H1 (cell line): Measurements from ENCODE around the gene ATXN7L3. TPM values are rescaled to one million over a fixed set of nuclear protein-coding genes. Genes with fewer than 3 reads are reported as not detected.

Experiments
- CTCF ChIA-PET: fragments of 300-600 bp; sonication (Branson Sonifier 250); formaldehyde crosslinking; loops from one replicate; lab custom pipeline; 2021; ENCODE audit not compliant: partially characterized antibody; lab: Charles Lee
- POLR2A ChIA-PET: fragments of 300-600 bp; sonication (Branson Sonifier 250); formaldehyde crosslinking; loops from one replicate; lab custom pipeline; 2021; ENCODE audit warnings: inconsistent platforms; ENCODE audit not compliant: partially characterized antibody; lab: Charles Lee
- DNase-seq, 2 experiments: peaks; one replicate each; pipeline versions ENCODE4 v3.0.0 to v3.0.0-alpha.2; 2010 to 2022; ENCODE audit warnings: low spot score in 2 of 2, low read depth in 1 of 2, mixed read lengths in 1 of 2
- FAIRE-seq: peaks from 2 replicates; lab custom pipeline; 2011; peaks lifted over from hg19 to GRCh38; lab: Jason Lieb, UNC
- H2AFZ ChIP-seq: 2 replicates; pipeline ENCODE4 v1.8.1; 2012; ENCODE audit warnings: low read length, inconsistent platforms
- H2AK5ac ChIP-seq: 2 replicates; pipeline ENCODE4 v1.6.1; 2013; ENCODE audit warnings: low read depth, low read length
- H2BK120ac ChIP-seq: replicated peaks from 2 replicates; pipeline ENCODE3; 2013; ENCODE audit warnings: low read depth, low read length, inconsistent platforms
- H2BK12ac ChIP-seq: 2 replicates; pipeline ENCODE4 v1.6.1; 2013; ENCODE audit warnings: low read depth, low read length
- H2BK15ac ChIP-seq: 2 replicates; pipeline ENCODE4 v1.6.1; 2013; ENCODE audit warnings: low read length
- H2BK20ac ChIP-seq: 2 replicates; pipeline ENCODE4 v1.6.1; 2013; ENCODE audit warnings: low read length
- H2BK5ac ChIP-seq: 2 replicates; pipeline ENCODE4 v1.6.1; 2013; ENCODE audit warnings: low read depth, low read length
- H3K14ac ChIP-seq: 2 replicates; pipeline ENCODE4 v1.6.1; 2013; ENCODE audit warnings: inconsistent platforms; ENCODE audit not compliant: insufficient read length
- H3K18ac ChIP-seq: 2 replicates; pipeline ENCODE4 v1.6.1; 2013; ENCODE audit warnings: low read length; ENCODE audit errors: extremely low read depth
- H3K23ac ChIP-seq: 2 replicates; pipeline ENCODE4 v1.6.1; 2013; ENCODE audit warnings: inconsistent platforms; ENCODE audit not compliant: insufficient read length
- H3K23me2 ChIP-seq: 2 replicates; pipeline ENCODE4 v1.6.1; 2013; ENCODE audit warnings: low read depth, low read length
- H3K27ac ChIP-seq: 2 replicates; pipeline ENCODE4 v1.6.1; 2011; ENCODE audit warnings: low read depth, low read length, inconsistent platforms
- H3K27me3 ChIP-seq, 4 experiments: replicated peaks in 1 of 4; 1 replicate in 1 of 4; 2 replicates in 3 of 4; pipeline versions ENCODE4 v1.6.1 to v1.8.1; 2011 to 2013; ENCODE audit warnings: low read length in 3 of 4, mild to moderate bottlenecking in 3 of 4, inconsistent platforms in 2 of 4, mixed read lengths in 2 of 4, moderate library complexity in 1 of 4; ENCODE audit not compliant: control insufficient read depth in 3 of 4, insufficient read depth in 3 of 4; ENCODE audit errors: extremely low read depth in 1 of 4
- H3K36me3 ChIP-seq, 4 experiments: 2 replicates each; pipeline versions ENCODE4 v1.6.1 to v1.8.1; 2011 to 2013; ENCODE audit warnings: mild to moderate bottlenecking in 4 of 4, low read length in 3 of 4, moderate library complexity in 2 of 4, control low read depth in 1 of 4, inconsistent platforms in 1 of 4; ENCODE audit not compliant: insufficient read depth in 4 of 4, control insufficient read depth in 2 of 4
- H3K4ac ChIP-seq: replicated peaks from 2 replicates; pipeline ENCODE3; 2013; ENCODE audit warnings: low read length, low read depth, mixed read lengths, inconsistent platforms; ENCODE audit not compliant: insufficient read length
- H3K4me1 ChIP-seq, 4 experiments: replicated peaks in 1 of 4; 1 replicate in 1 of 4; 2 replicates in 3 of 4; pipeline versions ENCODE4 v1.6.1 to v1.8.1; 2011 to 2013; ENCODE audit warnings: low read length in 3 of 4, inconsistent platforms in 2 of 4, mixed read lengths in 1 of 4; ENCODE audit not compliant: insufficient read depth in 4 of 4, control insufficient read depth in 3 of 4
- H3K4me2 ChIP-seq, 2 experiments: 2 replicates each; pipeline versions ENCODE4 v1.6.1 to v1.8.1; 2011 to 2013; ENCODE audit warnings: low read depth in 2 of 2, low read length in 2 of 2, control low read depth in 1 of 2, inconsistent platforms in 1 of 2, mild to moderate bottlenecking in 1 of 2; ENCODE audit not compliant: insufficient read depth in 1 of 2
- H3K4me3 ChIP-seq, 4 experiments: fragments of 200-600, 300-600 bp in 1 of 4; sonication (generic), shearing (Covaris generic), sonication (Bioruptor Twin) in 1 of 4; 2 replicates each; pipeline versions ENCODE4 v1.5.1 to v1.8.1; 2011 to 2016; ENCODE audit warnings: low read length in 4 of 4, low read depth in 3 of 4, control low read depth in 2 of 4, inconsistent platforms in 2 of 4, mild to moderate bottlenecking in 2 of 4, mixed read lengths in 1 of 4, moderate library complexity in 1 of 4; ENCODE audit not compliant: insufficient read depth in 2 of 4; ENCODE audit errors: extremely low read depth in 1 of 4
- H3K56ac ChIP-seq: replicated peaks from 2 replicates; pipeline ENCODE3; 2013; ENCODE audit warnings: low read depth, mild to moderate bottlenecking, mixed read lengths, low read length, inconsistent platforms; ENCODE audit not compliant: insufficient read length
- H3K79me1 ChIP-seq: 2 replicates; pipeline ENCODE4 v1.6.1; 2013; ENCODE audit warnings: low read depth, low read length, control low read depth
- H3K79me2 ChIP-seq, 2 experiments: 2 replicates each; pipeline versions ENCODE4 v1.6.1 to v1.8.1; 2012 to 2013; ENCODE audit warnings: low read length in 2 of 2, mild to moderate bottlenecking in 2 of 2, inconsistent platforms in 1 of 2; ENCODE audit not compliant: insufficient read depth in 2 of 2, control insufficient read depth in 1 of 2
- H3K9ac ChIP-seq, 4 experiments: replicated peaks in 1 of 4; 1 replicate in 1 of 4; 2 replicates in 3 of 4; pipeline versions ENCODE4 v1.6.1 to v1.8.1; 2011 to 2013; ENCODE audit warnings: low read depth in 3 of 4, low read length in 3 of 4, control low read depth in 2 of 4, mild to moderate bottlenecking in 2 of 4, moderate library complexity in 2 of 4, inconsistent platforms in 1 of 4; ENCODE audit errors: extremely low read depth in 1 of 4
- H3K9me3 ChIP-seq, 2 experiments: 2 replicates each; pipeline versions ENCODE4 v1.6.1 to v1.8.1; 2012 to 2013; ENCODE audit warnings: mild to moderate bottlenecking in 2 of 2, moderate library complexity in 2 of 2, control low read depth in 1 of 2, inconsistent platforms in 1 of 2, low read depth in 1 of 2, low read length in 1 of 2, mixed read lengths in 1 of 2; ENCODE audit not compliant: insufficient read depth in 2 of 2
- H4K20me1 ChIP-seq, 2 experiments: replicated peaks in 1 of 2; 2 replicates each; pipeline versions ENCODE3 to v1.8.1; 2011 to 2013; ENCODE audit warnings: inconsistent platforms in 2 of 2, low read length in 2 of 2, mild to moderate bottlenecking in 1 of 2; ENCODE audit not compliant: insufficient read depth in 2 of 2, control insufficient read depth in 1 of 2
- H4K5ac ChIP-seq: 2 replicates; pipeline ENCODE4 v1.6.1; 2013; ENCODE audit warnings: low read length, low read depth, mixed read lengths, inconsistent platforms; ENCODE audit not compliant: insufficient read length
- H4K8ac ChIP-seq: 2 replicates; pipeline ENCODE4 v1.8.0; 2013; ENCODE audit warnings: mild to moderate bottlenecking, moderate library complexity, low read length, inconsistent platforms; ENCODE audit not compliant: insufficient read depth; ENCODE audit errors: extremely low read depth
- H4K91ac ChIP-seq: replicated peaks from 2 replicates; pipeline ENCODE3; 2013; ENCODE audit warnings: low read length, mixed read lengths, inconsistent platforms; ENCODE audit not compliant: insufficient read length
- ASH2L ChIP-seq: fragments of 200-600, 300-600 bp; sonication (generic); IDR thresholded peaks from one replicate; pipeline ENCODE4 v1.7.1; 2017; ENCODE audit warnings: low read length
- BRCA1 ChIP-seq: IDR thresholded peaks from 2 replicates; pipeline ENCODE4 v1.6.1; 2012; ENCODE audit warnings: low read depth, low read length, improper control_type of control experiment
- EGR1 ChIP-seq: IDR thresholded peaks from 2 replicates; pipeline ENCODE4 v1.6.1; 2011; ENCODE audit warnings: low read depth, low read length, borderline replicate concordance
- EP300 ChIP-seq, 2 experiments: IDR thresholded peaks; 1 replicate in 1 of 2; 2 replicates in 1 of 2; pipeline ENCODE4 v1.6.1; 2011 to 2012; ENCODE audit warnings: low read depth in 2 of 2, low read length in 2 of 2, mild to moderate bottlenecking in 2 of 2, borderline replicate concordance in 1 of 2, inconsistent platforms in 1 of 2, moderate library complexity in 1 of 2
- KDM4A ChIP-seq: IDR thresholded peaks from one replicate; pipeline ENCODE4 v1.7.1; 2012; ENCODE audit warnings: low read depth, mild to moderate bottlenecking, moderate library complexity, low read length, inconsistent platforms; ENCODE audit not compliant: severe bottlenecking
- POU5F1 ChIP-seq: IDR thresholded peaks from 2 replicates; pipeline ENCODE4 v1.6.1; 2011; ENCODE audit warnings: low read depth, mild to moderate bottlenecking, low read length, moderate library complexity
- RAD21 ChIP-seq, 2 experiments: IDR thresholded peaks in 1 of 2; conservative IDR thresholded peaks in 1 of 2; 2 replicates each; pipeline ENCODE4 v1.6.1; 2011; ENCODE audit warnings: low read depth in 2 of 2, low read length in 2 of 2, improper control_type of control experiment in 1 of 2, inconsistent platforms in 1 of 2, mild to moderate bottlenecking in 1 of 2, moderate library complexity in 1 of 2
- TAF1 ChIP-seq: IDR thresholded peaks from 2 replicates; pipeline ENCODE4 v1.6.1; 2011; ENCODE audit warnings: mild to moderate bottlenecking, low read depth, low read length
- TAF7 ChIP-seq: optimal IDR thresholded peaks from 2 replicates; pipeline ENCODE3; 2011; ENCODE audit warnings: low read depth, mild to moderate bottlenecking, inconsistent platforms, low read length, moderate library complexity, borderline replicate concordance
- WGBS, 2 experiments: shearing (Covaris generic) in 1 of 2; methylation state at CpG; one replicate each; pipeline versions ENCODE4 v1.1.6 to v1.1.7; 2013 to 2015; ENCODE audit warnings: low lambda C conversion rate in 2 of 2, mixed read lengths in 2 of 2, inconsistent platforms in 1 of 2, low coverage in 1 of 2, missing lambda C conversion rate in 1 of 2; ENCODE audit not compliant: insufficient replicate concordance in 2 of 2, insufficient coverage in 1 of 2, insufficient read length in 1 of 2; ENCODE audit errors: extremely low coverage in 1 of 2, missing lambda C conversion rate in 1 of 2; 5-methylcytosine and 5-hydroxymethylcytosine counted together
- polyA plus RNA-seq, 7 experiments: library from polyadenylated mRNA; depleted of rRNA in 3 of 7; stranded (reverse) in 5 of 7; unstranded in 2 of 7; fragments of >200 nt in 5 of 7; fragments of 200-250 nt in 2 of 7; gene quantifications; 1 replicate in 5 of 7; 2 replicates in 1 of 7; 4 replicates in 1 of 7; pipeline versions ENCODE4 v1.2.1 to v1.2.3, GENCODE V29; 2011 to 2013; ENCODE audit warnings: missing spikeins in 2 of 7, mixed read lengths in 2 of 7
- total RNA-seq: library from RNA; stranded (reverse); fragmentation: NEBNext Ultra II Directional; extraction: Animal tissue kit (Norgen Biotek cat#: 25700); gene quantifications from 2 replicates; pipeline ENCODE4 v1.2.1, GENCODE V29; 2021

The ATXN7L3 gene
- total and polyA plus RNA-seq, 2 of the 8 experiments (the other 6 are each of a cell fraction or from before 2014, with no cell fraction given), result 53.7 to 103 TPM

DNA sequence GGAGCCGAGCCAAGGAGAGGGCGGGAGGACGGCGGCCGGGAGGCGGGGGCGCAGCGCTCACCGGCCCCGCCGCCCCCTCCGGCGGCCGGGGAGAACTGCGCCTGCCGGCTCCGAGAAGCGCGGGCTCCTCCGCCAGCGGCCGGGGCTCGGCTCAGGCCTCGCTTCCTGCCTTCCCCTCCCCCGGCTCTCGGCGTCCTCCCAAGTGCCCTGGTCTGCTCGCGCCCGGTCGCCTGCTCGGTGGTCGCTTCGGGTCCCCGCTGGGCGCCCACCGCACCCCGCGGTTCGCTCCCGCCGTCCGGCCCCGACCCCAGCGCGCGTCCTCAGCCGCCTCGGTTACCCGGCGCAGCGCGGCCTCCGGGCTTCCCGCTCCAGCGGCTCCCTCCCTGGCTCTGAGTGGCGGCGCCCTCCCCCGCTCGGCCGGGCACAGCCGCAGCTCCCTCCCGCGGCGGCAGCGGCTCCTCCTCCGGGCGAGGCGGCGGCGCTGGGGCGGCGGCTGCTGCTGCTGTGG lies 19.5 kb upstream of the ATXN7L3 start:
- peak overlapping the region; percentile 13 to 96 (median 88); a peak in 6 of 7 replicates for H3K9ac ChIP-seq
- 0% methylated on average over 30 of the region's 73 CpGs; no CpG with 5 or more reads in 1 of the 2 experiments for WGBS, 2 experiments
- no peak overlapping the region for H4K8ac ChIP-seq
- H3K4me3 ChIP-seq, result peak overlapping the region; percentile 62 to 100 (median 78)
- no peaks in the 10 kb centered on the region for H3K27me3 ChIP-seq
- peaks cover 4 to 21% (median 5%) of the 10 kb centered on the region in 4 experiments; a peak in 6 of 7 replicates for H3K4me1 ChIP-seq
- DNase-seq, result peak in 1 of 2 experiments; percentile 75
- H3K4ac ChIP-seq, result no peak overlapping the region
- H3K36me3 ChIP-seq, result peaks cover 20 to 29% (median 26%) of the 10 kb centered on the region in 4 experiments; a peak in 7 of 8 replicates
- H4K91ac ChIP-seq, result no peak overlapping the region
- H2BK5ac ChIP-seq, result no peak overlapping the region
- no peak overlapping the region for H2BK12ac ChIP-seq
- H3K79me1 ChIP-seq, result peaks cover 9% of the 10 kb centered on the region
- CTCF ChIA-PET, result interaction anchor here (1.1 to 1.9 kb wide), 3 partner anchors 9 to 113 kb away, joined by 3 to 6 read pairs (median 4); no protein-coding TSS in a partner anchor
- H3K23ac ChIP-seq, result no peak overlapping the region
- H3K56ac ChIP-seq, result no peak overlapping the region
- no peak overlapping the region for H2BK120ac ChIP-seq
- no peak for FAIRE-seq
- H3K4me2 ChIP-seq, result peak overlapping the region in 1 of 2 experiments; percentile 64; a peak in 2 of 4 replicates
- H4K20me1 ChIP-seq, result peaks cover 0 to 8% of the 10 kb centered on the region in 2 experiments
- H2AFZ ChIP-seq, result no peak overlapping the region
- peak overlapping the region; percentile 61 for H4K5ac ChIP-seq
- peaks cover 21% of the 10 kb centered on the region for H3K23me2 ChIP-seq
- H3K79me2 ChIP-seq, result peaks cover 11 to 23% of the 10 kb centered on the region in 2 experiments
- H3K9me3 ChIP-seq, result no peaks in the 10 kb centered on the region
- H3K14ac ChIP-seq, result no peak overlapping the region
- peak overlapping the region; percentile 92 for H3K27ac ChIP-seq
- POLR2A ChIA-PET, result interaction anchor here (0.8 to 4.9 kb wide), 18 partner anchors 9 to 134 kb away, joined by 3 to 58 read pairs (median 4); partner anchors contain the start of genes RUNDC3A and SLC25A39
- H2BK20ac ChIP-seq, result no peak overlapping the region
- H2BK15ac ChIP-seq, result no peak overlapping the region
- H2AK5ac ChIP-seq, result no peak overlapping the region
- peak overlapping the region; percentile 83 for H3K18ac ChIP-seq
- TF ChIP-seq ASH2L (no peak), EP300 (IDR thresholded peaks at IDR 0.05; ENCODE audit: borderline replicate concordance in 1 of 2, low read depth in 2 of 2, low read length in 2 of 2) (no peak), EGR1 (peak; percentile 39; the same call in 1 of the 2 replicates), KDM4A (peak; percentile 45), RAD21 (IDR thresholded peaks at IDR 0.05 in 1 of 2, conservative IDR thresholded peaks at IDR 0.05 in 1 of 2; ENCODE audit: low read depth in 2 of 2, low read length in 2 of 2) (peak; percentile 11 to 30; a peak in 2 of 4 replicates), TAF1 (peak; percentile 63; the same call in 1 of the 2 replicates), POU5F1 (no peak), TAF7 (no peak), BRCA1 (no peak)
